Measurements from ENCODE around the gene NPBWR2. TPM values are rescaled to one million over a fixed set of nuclear protein-coding genes. Genes with fewer than 3 reads are reported as not detected.

NPBWR2 gene
- total and polyA plus RNA-seq, 2 experiments from 2014 or later: not detected

DNA sequence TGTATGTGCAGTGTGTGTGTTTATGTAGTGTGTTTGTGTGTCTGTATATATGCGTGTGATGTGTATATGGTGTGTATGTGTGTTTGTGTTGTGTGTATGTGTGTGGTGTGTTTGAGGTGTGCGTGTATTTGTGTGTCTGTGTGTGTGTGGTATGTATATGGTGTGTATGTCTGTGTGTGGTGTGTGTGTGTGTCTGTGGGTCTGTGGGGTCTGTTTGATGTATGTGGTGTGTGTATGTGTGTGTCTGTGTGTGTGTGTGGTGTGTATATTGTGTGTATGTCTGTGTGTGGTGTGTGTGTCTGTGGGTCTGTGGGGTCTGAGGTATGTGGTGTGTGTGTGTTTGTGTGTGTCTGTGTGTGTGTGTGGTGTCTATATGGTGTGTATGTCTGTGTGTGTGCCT lies 46.0 kb upstream of the NPBWR2 start (continued):
- TF ChIP-seq, protein P1, sequence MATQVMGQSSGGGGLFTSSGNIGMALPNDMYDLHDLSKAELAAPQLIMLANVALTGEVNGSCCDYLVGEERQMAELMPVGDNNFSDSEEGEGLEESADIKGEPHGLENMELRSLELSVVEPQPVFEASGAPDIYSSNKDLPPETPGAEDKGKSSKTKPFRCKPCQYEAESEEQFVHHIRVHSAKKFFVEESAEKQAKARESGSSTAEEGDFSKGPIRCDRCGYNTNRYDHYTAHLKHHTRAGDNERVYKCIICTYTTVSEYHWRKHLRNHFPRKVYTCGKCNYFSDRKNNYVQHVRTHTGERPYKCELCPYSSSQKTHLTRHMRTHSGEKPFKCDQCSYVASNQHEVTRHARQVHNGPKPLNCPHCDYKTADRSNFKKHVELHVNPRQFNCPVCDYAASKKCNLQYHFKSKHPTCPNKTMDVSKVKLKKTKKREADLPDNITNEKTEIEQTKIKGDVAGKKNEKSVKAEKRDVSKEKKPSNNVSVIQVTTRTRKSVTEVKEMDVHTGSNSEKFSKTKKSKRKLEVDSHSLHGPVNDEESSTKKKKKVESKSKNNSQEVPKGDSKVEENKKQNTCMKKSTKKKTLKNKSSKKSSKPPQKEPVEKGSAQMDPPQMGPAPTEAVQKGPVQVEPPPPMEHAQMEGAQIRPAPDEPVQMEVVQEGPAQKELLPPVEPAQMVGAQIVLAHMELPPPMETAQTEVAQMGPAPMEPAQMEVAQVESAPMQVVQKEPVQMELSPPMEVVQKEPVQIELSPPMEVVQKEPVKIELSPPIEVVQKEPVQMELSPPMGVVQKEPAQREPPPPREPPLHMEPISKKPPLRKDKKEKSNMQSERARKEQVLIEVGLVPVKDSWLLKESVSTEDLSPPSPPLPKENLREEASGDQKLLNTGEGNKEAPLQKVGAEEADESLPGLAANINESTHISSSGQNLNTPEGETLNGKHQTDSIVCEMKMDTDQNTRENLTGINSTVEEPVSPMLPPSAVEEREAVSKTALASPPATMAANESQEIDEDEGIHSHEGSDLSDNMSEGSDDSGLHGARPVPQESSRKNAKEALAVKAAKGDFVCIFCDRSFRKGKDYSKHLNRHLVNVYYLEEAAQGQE (IDR thresholded peaks at IDR 0.05; ENCODE audit: unreplicated experiment): no peak
- no peak for TF ChIP-seq EZH2phosphoT487 (IDR thresholded peaks at IDR 0.05; ENCODE audit: unreplicated experiment)
- TF ChIP-seq NANOG (IDR thresholded peaks at IDR 0.05; ENCODE audit: borderline replicate concordance): no peak

DNA sequence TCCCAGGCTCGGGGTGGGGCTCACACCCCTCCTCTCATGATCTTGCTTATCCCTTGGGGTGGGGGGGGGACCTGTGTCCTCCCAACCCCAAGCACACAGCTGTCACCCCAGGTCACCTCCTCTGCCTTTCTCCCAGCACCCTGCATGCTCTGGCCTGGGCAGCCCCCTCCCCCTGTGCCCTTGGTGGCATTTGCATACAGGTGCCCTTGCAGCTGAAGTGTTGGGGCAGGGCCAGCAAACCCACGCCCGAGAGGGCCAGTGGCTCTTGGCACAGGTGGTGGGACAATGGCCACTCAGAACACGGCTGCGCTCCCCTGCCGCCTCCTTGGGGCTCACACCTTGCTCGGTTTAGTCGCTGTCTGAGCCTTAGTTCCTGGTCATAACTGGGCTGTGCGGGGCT lies 45.5 kb upstream of the NPBWR2 start:
- H3K4me2 ChIP-seq: no peak overlapping the region
- H3K36me3 ChIP-seq (ENCODE audit: insufficient read depth): no peaks in the 10 kb centered on the region
- no peaks in the 10 kb centered on the region for H3K36me3 Mint-ChIP-seq (ENCODE audit: low read depth)
- H3K4me1 Mint-ChIP-seq: peaks cover 22% of the 10 kb centered on the region
- H3K27ac Mint-ChIP-seq: no peak overlapping the region
- no peaks in the 10 kb centered on the region for H3K79me2 ChIP-seq (replicated peaks; ENCODE audit: insufficient read depth)
- no peak for DNase-seq (ENCODE audit: low spot score)
- no peak for ATAC-seq
- H3K27me3 Mint-ChIP-seq (ENCODE audit: insufficient read depth, low read depth, poor library complexity): peaks cover 15% of the 10 kb centered on the region
- peaks cover 9% of the 10 kb centered on the region; the same call in 2 of the 3 replicates for H3K9me3 Mint-ChIP-seq
- no peak overlapping the region for H3K4me3 ChIP-seq
- 0 out of 2 replicates have a peak, but pooled peaks cover 4% of the 10 kb centered on the region for H3F3A ChIP-seq (replicated peaks; ENCODE audit: low read depth)
- no peak overlapping the region for H3K4me3 Mint-ChIP-seq
- H2AFZ ChIP-seq: no peak overlapping the region
- H3K4me1 ChIP-seq (ENCODE audit: insufficient read depth): peaks cover 7% of the 10 kb centered on the region; the same call in 1 of the 2 replicates
- H3K27me3 ChIP-seq (ENCODE audit: insufficient read depth): no peaks in the 10 kb centered on the region
- H3K9me2 ChIP-seq (ENCODE audit: insufficient read depth): no peaks in the 10 kb centered on the region; the same call in 1 of the 2 replicates
- no peaks in the 10 kb centered on the region for H4K20me1 ChIP-seq (replicated peaks; ENCODE audit: insufficient read depth)
- H3K27ac ChIP-seq (ENCODE audit: low read depth): no peak overlapping the region
- TF ChIP-seq, protein P2, sequence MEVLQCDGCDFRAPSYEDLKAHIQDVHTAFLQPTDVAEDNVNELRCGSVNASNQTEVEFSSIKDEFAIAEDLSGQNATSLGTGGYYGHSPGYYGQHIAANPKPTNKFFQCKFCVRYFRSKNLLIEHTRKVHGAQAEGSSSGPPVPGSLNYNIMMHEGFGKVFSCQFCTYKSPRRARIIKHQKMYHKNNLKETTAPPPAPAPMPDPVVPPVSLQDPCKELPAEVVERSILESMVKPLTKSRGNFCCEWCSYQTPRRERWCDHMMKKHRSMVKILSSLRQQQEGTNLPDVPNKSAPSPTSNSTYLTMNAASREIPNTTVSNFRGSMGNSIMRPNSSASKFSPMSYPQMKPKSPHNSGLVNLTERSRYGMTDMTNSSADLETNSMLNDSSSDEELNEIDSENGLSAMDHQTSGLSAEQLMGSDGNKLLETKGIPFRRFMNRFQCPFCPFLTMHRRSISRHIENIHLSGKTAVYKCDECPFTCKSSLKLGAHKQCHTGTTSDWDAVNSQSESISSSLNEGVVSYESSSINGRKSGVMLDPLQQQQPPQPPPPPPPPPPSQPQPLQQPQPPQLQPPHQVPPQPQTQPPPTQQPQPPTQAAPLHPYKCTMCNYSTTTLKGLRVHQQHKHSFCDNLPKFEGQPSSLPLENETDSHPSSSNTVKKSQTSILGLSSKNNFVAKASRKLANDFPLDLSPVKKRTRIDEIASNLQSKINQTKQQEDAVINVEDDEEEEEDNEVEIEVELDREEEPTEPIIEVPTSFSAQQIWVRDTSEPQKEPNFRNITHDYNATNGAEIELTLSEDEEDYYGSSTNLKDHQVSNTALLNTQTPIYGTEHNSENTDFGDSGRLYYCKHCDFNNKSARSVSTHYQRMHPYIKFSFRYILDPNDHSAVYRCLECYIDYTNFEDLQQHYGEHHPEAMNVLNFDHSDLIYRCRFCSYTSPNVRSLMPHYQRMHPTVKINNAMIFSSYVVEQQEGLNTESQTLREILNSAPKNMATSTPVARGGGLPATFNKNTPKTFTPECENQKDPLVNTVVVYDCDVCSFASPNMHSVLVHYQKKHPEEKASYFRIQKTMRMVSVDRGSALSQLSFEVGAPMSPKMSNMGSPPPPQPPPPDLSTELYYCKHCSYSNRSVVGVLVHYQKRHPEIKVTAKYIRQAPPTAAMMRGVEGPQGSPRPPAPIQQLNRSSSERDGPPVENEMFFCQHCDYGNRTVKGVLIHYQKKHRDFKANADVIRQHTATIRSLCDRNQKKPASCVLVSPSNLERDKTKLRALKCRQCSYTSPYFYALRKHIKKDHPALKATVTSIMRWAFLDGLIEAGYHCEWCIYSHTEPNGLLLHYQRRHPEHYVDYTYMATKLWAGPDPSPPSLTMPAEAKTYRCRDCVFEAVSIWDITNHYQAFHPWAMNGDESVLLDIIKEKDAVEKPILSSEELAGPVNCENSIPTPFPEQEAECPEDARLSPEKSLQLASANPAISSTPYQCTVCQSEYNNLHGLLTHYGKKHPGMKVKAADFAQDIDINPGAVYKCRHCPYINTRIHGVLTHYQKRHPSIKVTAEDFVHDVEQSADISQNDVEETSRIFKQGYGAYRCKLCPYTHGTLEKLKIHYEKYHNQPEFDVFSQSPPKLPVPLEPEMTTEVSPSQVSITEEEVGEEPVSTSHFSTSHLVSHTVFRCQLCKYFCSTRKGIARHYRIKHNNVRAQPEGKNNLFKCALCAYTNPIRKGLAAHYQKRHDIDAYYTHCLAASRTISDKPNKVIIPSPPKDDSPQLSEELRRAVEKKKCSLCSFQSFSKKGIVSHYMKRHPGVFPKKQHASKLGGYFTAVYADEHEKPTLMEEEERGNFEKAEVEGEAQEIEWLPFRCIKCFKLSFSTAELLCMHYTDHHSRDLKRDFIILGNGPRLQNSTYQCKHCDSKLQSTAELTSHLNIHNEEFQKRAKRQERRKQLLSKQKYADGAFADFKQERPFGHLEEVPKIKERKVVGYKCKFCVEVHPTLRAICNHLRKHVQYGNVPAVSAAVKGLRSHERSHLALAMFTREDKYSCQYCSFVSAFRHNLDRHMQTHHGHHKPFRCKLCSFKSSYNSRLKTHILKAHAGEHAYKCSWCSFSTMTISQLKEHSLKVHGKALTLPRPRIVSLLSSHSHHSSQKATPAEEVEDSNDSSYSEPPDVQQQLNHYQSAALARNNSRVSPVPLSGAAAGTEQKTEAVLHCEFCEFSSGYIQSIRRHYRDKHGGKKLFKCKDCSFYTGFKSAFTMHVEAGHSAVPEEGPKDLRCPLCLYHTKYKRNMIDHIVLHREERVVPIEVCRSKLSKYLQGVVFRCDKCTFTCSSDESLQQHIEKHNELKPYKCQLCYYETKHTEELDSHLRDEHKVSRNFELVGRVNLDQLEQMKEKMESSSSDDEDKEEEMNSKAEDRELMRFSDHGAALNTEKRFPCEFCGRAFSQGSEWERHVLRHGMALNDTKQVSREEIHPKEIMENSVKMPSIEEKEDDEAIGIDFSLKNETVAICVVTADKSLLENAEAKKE (CRISPR knock-in tag; IDR thresholded peaks at IDR 0.05): no peak
- TF ChIP-seq CREB1 (CRISPR knock-in tag; IDR thresholded peaks at IDR 0.05; ENCODE audit: low read depth): no peak
- TF ChIP-seq, protein P1 (IDR thresholded peaks at IDR 0.05; ENCODE audit: unreplicated experiment): no peak
- TF ChIP-seq NANOG (IDR thresholded peaks at IDR 0.05; ENCODE audit: borderline replicate concordance): no peak
- TF ChIP-seq EZH2 (IDR thresholded peaks at IDR 0.05; ENCODE audit: low read depth, unreplicated experiment): no peak
- TF ChIP-seq, protein P3, sequence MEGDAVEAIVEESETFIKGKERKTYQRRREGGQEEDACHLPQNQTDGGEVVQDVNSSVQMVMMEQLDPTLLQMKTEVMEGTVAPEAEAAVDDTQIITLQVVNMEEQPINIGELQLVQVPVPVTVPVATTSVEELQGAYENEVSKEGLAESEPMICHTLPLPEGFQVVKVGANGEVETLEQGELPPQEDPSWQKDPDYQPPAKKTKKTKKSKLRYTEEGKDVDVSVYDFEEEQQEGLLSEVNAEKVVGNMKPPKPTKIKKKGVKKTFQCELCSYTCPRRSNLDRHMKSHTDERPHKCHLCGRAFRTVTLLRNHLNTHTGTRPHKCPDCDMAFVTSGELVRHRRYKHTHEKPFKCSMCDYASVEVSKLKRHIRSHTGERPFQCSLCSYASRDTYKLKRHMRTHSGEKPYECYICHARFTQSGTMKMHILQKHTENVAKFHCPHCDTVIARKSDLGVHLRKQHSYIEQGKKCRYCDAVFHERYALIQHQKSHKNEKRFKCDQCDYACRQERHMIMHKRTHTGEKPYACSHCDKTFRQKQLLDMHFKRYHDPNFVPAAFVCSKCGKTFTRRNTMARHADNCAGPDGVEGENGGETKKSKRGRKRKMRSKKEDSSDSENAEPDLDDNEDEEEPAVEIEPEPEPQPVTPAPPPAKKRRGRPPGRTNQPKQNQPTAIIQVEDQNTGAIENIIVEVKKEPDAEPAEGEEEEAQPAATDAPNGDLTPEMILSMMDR (conservative IDR thresholded peaks at IDR 0.05; ENCODE audit: low read depth in 2 of 2): no peak
- TF ChIP-seq, protein P4, sequence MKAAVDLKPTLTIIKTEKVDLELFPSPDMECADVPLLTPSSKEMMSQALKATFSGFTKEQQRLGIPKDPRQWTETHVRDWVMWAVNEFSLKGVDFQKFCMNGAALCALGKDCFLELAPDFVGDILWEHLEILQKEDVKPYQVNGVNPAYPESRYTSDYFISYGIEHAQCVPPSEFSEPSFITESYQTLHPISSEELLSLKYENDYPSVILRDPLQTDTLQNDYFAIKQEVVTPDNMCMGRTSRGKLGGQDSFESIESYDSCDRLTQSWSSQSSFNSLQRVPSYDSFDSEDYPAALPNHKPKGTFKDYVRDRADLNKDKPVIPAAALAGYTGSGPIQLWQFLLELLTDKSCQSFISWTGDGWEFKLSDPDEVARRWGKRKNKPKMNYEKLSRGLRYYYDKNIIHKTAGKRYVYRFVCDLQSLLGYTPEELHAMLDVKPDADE (IDR thresholded peaks at IDR 0.05): no peak

All from GM23338 (cell line).